Gastrocnemius medialis (tissue), 4 donors: ENCODE data around the gene GRM8.

ENCODE experiments used
- POLR2A ChIP-seq, 2 donors: fragments of 450-650 bp; IDR thresholded peaks; one replicate each; pipeline ENCODE4 v1.6.1; 2017; ENCODE audit warnings: antibody characterized with exemption in 2 of 2, mild to moderate bottlenecking in 2 of 2, moderate library complexity in 2 of 2
- TF ChIP-seq, protein P1 (sequence below), 5 experiments: fragments of 450-650 bp in 3 of 5; fragments of 200-600 bp in 2 of 5; sonication (generic) in 2 of 5; IDR thresholded peaks in 4 of 5; conservative IDR thresholded peaks in 1 of 5; 1 replicate in 4 of 5; 2 replicates in 1 of 5; pipeline ENCODE4 v1.5.1; 2016 to 2019; ENCODE audit warnings: antibody characterized with exemption in 5 of 5, mild to moderate bottlenecking in 3 of 5, moderate library complexity in 3 of 5

GRCh38 chr7:126426652-126427051, 826.1 kb downstream of the GRM8 start:
- TF ChIP-seq, protein P1, sequence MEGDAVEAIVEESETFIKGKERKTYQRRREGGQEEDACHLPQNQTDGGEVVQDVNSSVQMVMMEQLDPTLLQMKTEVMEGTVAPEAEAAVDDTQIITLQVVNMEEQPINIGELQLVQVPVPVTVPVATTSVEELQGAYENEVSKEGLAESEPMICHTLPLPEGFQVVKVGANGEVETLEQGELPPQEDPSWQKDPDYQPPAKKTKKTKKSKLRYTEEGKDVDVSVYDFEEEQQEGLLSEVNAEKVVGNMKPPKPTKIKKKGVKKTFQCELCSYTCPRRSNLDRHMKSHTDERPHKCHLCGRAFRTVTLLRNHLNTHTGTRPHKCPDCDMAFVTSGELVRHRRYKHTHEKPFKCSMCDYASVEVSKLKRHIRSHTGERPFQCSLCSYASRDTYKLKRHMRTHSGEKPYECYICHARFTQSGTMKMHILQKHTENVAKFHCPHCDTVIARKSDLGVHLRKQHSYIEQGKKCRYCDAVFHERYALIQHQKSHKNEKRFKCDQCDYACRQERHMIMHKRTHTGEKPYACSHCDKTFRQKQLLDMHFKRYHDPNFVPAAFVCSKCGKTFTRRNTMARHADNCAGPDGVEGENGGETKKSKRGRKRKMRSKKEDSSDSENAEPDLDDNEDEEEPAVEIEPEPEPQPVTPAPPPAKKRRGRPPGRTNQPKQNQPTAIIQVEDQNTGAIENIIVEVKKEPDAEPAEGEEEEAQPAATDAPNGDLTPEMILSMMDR (IDR thresholded peaks at IDR 0.05 in 4 of 5, conservative IDR thresholded peaks at IDR 0.05 in 1 of 5), result no peak
- no peak for TF ChIP-seq POLR2A (IDR thresholded peaks at IDR 0.05)
